ENCODE data around the gene KRTAP4-4. TPM values are rescaled to one million over a fixed set of nuclear protein-coding genes. Genes with fewer than 3 reads are reported as not detected.
"Not testable (repeated sequence)": the region's sequence is repeated elsewhere in the genome, so short reads cannot be mapped to it uniquely, and the experiment has no call there.

Gene KRTAP4-4
- total RNA-seq, 1 donor from 2014 or later, result not detected

GRCh38 chr17:41126412-41126811, 34.1 kb downstream of the KRTAP4-4 start:
- Histone ChIP-seq H3K4me3 (ENCODE audit: insufficient read depth, low read depth, low read length) (no peak overlapping the region), H4K20me1 (ENCODE audit: insufficient read depth, low read length) (no peaks in the 10 kb centered on the region), H3K9ac (ENCODE audit: low read length) (no peak overlapping the region), H3K9me3 (ENCODE audit: insufficient read depth, low read depth, low read length) (no peaks in the 10 kb centered on the region), H3K27me3 (ENCODE audit: insufficient read depth, low read length) (no peaks in the 10 kb centered on the region), H2AFZ (ENCODE audit: low read depth, low read length) (no peak overlapping the region), H3K4me1 (ENCODE audit: insufficient read depth, low read length) (peaks cover 1% of the 10 kb centered on the region), H3K27ac (ENCODE audit: low read depth, low read length) (no peak overlapping the region), H3K79me2 (ENCODE audit: insufficient read depth, low read length) (no peaks in the 10 kb centered on the region), H3K36me3 (ENCODE audit: insufficient read depth, low read length) (no peaks in the 10 kb centered on the region), H3K4me2 (ENCODE audit: low read length) (no peak overlapping the region)
- no peaks in the 10 kb centered on the region for H3K36me3 Mint-ChIP-seq (ENCODE audit: low read depth, unreplicated experiment)
- no peaks in the 10 kb centered on the region for H3K27me3 Mint-ChIP-seq (ENCODE audit: low read depth, unreplicated experiment)
- no peak for TF ChIP-seq CTCF (IDR thresholded peaks at IDR 0.05; ENCODE audit: insufficient read depth, low read depth, low read length)
- no peak for TF ChIP-seq EZH2 (IDR thresholded peaks at IDR 0.05; ENCODE audit: insufficient read depth, low read length)
- FAIRE-seq (no peak), DNase-seq (ENCODE audit: low read depth) (no peak)
- H3K9me3 Mint-ChIP-seq (ENCODE audit: unreplicated experiment), result peaks cover 4% of the 10 kb centered on the region
- peaks cover 10% of the 10 kb centered on the region for H3K4me1 Mint-ChIP-seq (ENCODE audit: low read depth, unreplicated experiment)
- no peak overlapping the region for H3K4me3 Mint-ChIP-seq (ENCODE audit: unreplicated experiment)
- H3K27ac Mint-ChIP-seq (ENCODE audit: unreplicated experiment), result no peak overlapping the region

GRCh38 chr17:41125064-41125463, 35.5 kb downstream of the KRTAP4-4 start:
- Histone ChIP-seq H3K4me2 (ENCODE audit: low read length) (no peak overlapping the region), H3K27ac (ENCODE audit: low read depth, low read length) (no peak overlapping the region), H3K9ac (ENCODE audit: low read length) (no peak overlapping the region), H3K4me1 (ENCODE audit: insufficient read depth, low read length) (no peaks in the 10 kb centered on the region), H2AFZ (ENCODE audit: low read depth, low read length) (no peak overlapping the region), H3K79me2 (ENCODE audit: insufficient read depth, low read length) (no peaks in the 10 kb centered on the region), H3K27me3 (ENCODE audit: insufficient read depth, low read length) (no peaks in the 10 kb centered on the region), H3K36me3 (ENCODE audit: insufficient read depth, low read length) (no peaks in the 10 kb centered on the region), H4K20me1 (ENCODE audit: insufficient read depth, low read length) (no peaks in the 10 kb centered on the region), H3K4me3 (ENCODE audit: insufficient read depth, low read depth, low read length) (no peak overlapping the region), H3K9me3 (ENCODE audit: insufficient read depth, low read depth, low read length) (no peaks in the 10 kb centered on the region)
- Mint-ChIP-seq H3K27me3 (ENCODE audit: low read depth, unreplicated experiment) (no peaks in the 10 kb centered on the region), H3K9me3 (ENCODE audit: unreplicated experiment) (peaks cover 4% of the 10 kb centered on the region), H3K4me1 (ENCODE audit: low read depth, unreplicated experiment) (peaks cover 10% of the 10 kb centered on the region), H3K27ac (ENCODE audit: unreplicated experiment) (no peak overlapping the region), H3K4me3 (ENCODE audit: unreplicated experiment) (no peak overlapping the region), H3K36me3 (ENCODE audit: low read depth, unreplicated experiment) (no peaks in the 10 kb centered on the region)
- no peak for FAIRE-seq
- TF ChIP-seq CTCF (IDR thresholded peaks at IDR 0.05; ENCODE audit: insufficient read depth, low read depth, low read length), result no peak
- no peak for TF ChIP-seq EZH2 (IDR thresholded peaks at IDR 0.05; ENCODE audit: insufficient read depth, low read length)
- no peak for DNase-seq (ENCODE audit: low read depth)

- not testable (repeated sequence) for H3K9me3 ChIP-seq (ENCODE audit: insufficient read depth, low read depth, low read length); H3K27ac Mint-ChIP-seq (ENCODE audit: unreplicated experiment); H3K27me3 ChIP-seq (ENCODE audit: insufficient read depth, low read length); H2AFZ ChIP-seq (ENCODE audit: low read depth, low read length); H3K79me2 ChIP-seq (ENCODE audit: insufficient read depth, low read length); H3K4me3 Mint-ChIP-seq (ENCODE audit: unreplicated experiment); H3K4me2 ChIP-seq (ENCODE audit: low read length); H3K4me3 ChIP-seq (ENCODE audit: insufficient read depth, low read depth, low read length); FAIRE-seq; H3K36me3 Mint-ChIP-seq (ENCODE audit: low read depth, unreplicated experiment); H3K27me3 Mint-ChIP-seq (ENCODE audit: low read depth, unreplicated experiment); H3K9ac ChIP-seq (ENCODE audit: low read length); DNase-seq (ENCODE audit: low read depth); H3K9me3 Mint-ChIP-seq (ENCODE audit: unreplicated experiment); H3K36me3 ChIP-seq (ENCODE audit: insufficient read depth, low read length); H3K27ac ChIP-seq (ENCODE audit: low read depth, low read length); H4K20me1 ChIP-seq (ENCODE audit: insufficient read depth, low read length); H3K4me1 ChIP-seq (ENCODE audit: insufficient read depth, low read length)
- peaks cover 14% of the 10 kb centered on the region for H3K4me1 Mint-ChIP-seq (ENCODE audit: low read depth, unreplicated experiment)
These were observed 36.6 kb downstream of the KRTAP4-4 start, which contains the start of gene KRTAP4-12 for GRCh38 chr17:41123991-41124371. Gene KRTAP4-12, minus strand, starts transcription at chr17:41124182. Its CDS starts 60 bp downstream, at chr17:41124122.

GRCh38 chr17:41123292-41123990, 37.1 kb downstream of the KRTAP4-4 start:
- DNase-seq (ENCODE audit: low read depth); H4K20me1 ChIP-seq (ENCODE audit: insufficient read depth, low read length); H3K4me3 ChIP-seq (ENCODE audit: insufficient read depth, low read depth, low read length); H3K4me1 ChIP-seq (ENCODE audit: insufficient read depth, low read length); H3K4me2 ChIP-seq (ENCODE audit: low read length); H3K9me3 ChIP-seq (ENCODE audit: insufficient read depth, low read depth, low read length); H3K36me3 ChIP-seq (ENCODE audit: insufficient read depth, low read length); H3K27ac ChIP-seq (ENCODE audit: low read depth, low read length); H3K9me3 Mint-ChIP-seq (ENCODE audit: unreplicated experiment); H3K27me3 ChIP-seq (ENCODE audit: insufficient read depth, low read length); H3K27me3 Mint-ChIP-seq (ENCODE audit: low read depth, unreplicated experiment); H3K9ac ChIP-seq (ENCODE audit: low read length); H3K27ac Mint-ChIP-seq (ENCODE audit: unreplicated experiment); H3K79me2 ChIP-seq (ENCODE audit: insufficient read depth, low read length); FAIRE-seq; H3K4me3 Mint-ChIP-seq (ENCODE audit: unreplicated experiment); H2AFZ ChIP-seq (ENCODE audit: low read depth, low read length); H3K36me3 Mint-ChIP-seq (ENCODE audit: low read depth, unreplicated experiment): not testable (repeated sequence)
- H3K4me1 Mint-ChIP-seq (ENCODE audit: low read depth, unreplicated experiment), result peaks cover 18% of the 10 kb centered on the region

Data from astrocyte (in vitro differentiated cells and primary cell).